Ectodermal cell (in vitro differentiated cells): ENCODE measurements around the gene SLC9A3.

Experiments
- H3K27ac ChIP-seq: 2 replicates; pipeline ENCODE4 v1.7.0; 2013; ENCODE audit warnings: mild to moderate bottlenecking, low read depth, low read length; ENCODE audit not compliant: insufficient read depth, poor library complexity, severe bottlenecking
- H3K27me3 ChIP-seq: 2 replicates; pipeline ENCODE4 v1.7.0; 2013; ENCODE audit warnings: mild to moderate bottlenecking, low read length; ENCODE audit not compliant: insufficient read depth, control insufficient read depth, poor library complexity, severe bottlenecking
- H3K36me3 ChIP-seq: one replicate; pipeline ENCODE4 v1.7.0; 2013; ENCODE audit warnings: low read length; ENCODE audit not compliant: control insufficient read depth, insufficient read depth
- H3K4me1 ChIP-seq: one replicate; pipeline ENCODE4 v1.7.0; 2013; ENCODE audit warnings: low read length; ENCODE audit not compliant: control insufficient read depth, insufficient read depth
- H3K4me3 ChIP-seq: 2 replicates; pipeline ENCODE4 v1.7.0; 2013; ENCODE audit warnings: low read depth, low read length, control low read depth; ENCODE audit not compliant: insufficient read depth
- H3K9me3 ChIP-seq: 2 replicates; pipeline ENCODE4 v1.7.0; 2013; ENCODE audit warnings: mild to moderate bottlenecking, low read length, moderate library complexity; ENCODE audit not compliant: control insufficient read depth
- WGBS, 2 experiments: methylation state at CpG; one replicate each; pipeline ENCODE4 v1.1.7; 2013; ENCODE audit warnings: missing lambda C conversion rate in 2 of 2; 5-methylcytosine and 5-hydroxymethylcytosine counted together

Gene SLC9A3

GRCh38 chr5:524973-525761, 918 bp upstream of the SLC9A3 start:
- 54 to 57% methylated on average over 24 of the region's 24 CpGs for WGBS, 2 experiments
- Histone ChIP-seq H3K27ac (no peak overlapping the region), H3K4me1 (peaks cover 24% of the 10 kb centered on the region), H3K27me3 (peaks cover 90% of the 10 kb centered on the region), H3K9me3 (no peaks in the 10 kb centered on the region), H3K36me3 (no peaks in the 10 kb centered on the region), H3K4me3 (no peak overlapping the region)

- H3K27ac ChIP-seq = no peak overlapping the region
- H3K36me3 ChIP-seq = no peaks in the 10 kb centered on the region
- peaks cover 24% of the 10 kb centered on the region for H3K4me1 ChIP-seq
- H3K4me3 ChIP-seq = peak overlapping the region; percentile 22
- peaks cover 80% of the 10 kb centered on the region for H3K27me3 ChIP-seq
- no peaks in the 10 kb centered on the region for H3K9me3 ChIP-seq
- 2% methylated on average over 69 of the region's 69 CpGs for WGBS, 2 experiments
Observed at GRCh38 chr5:523441-524222, 617 bp downstream of the SLC9A3 start.

GRCh38 chr5:522899-523440, 1.3 kb downstream of the SLC9A3 start:
- no peaks in the 10 kb centered on the region for H3K36me3 ChIP-seq
- WGBS, 2 experiments = 20 to 21% methylated on average over 21 of the region's 21 CpGs
- H3K9me3 ChIP-seq = no peaks in the 10 kb centered on the region
- peak overlapping the region; percentile 22 for H3K4me3 ChIP-seq
- peaks cover 24% of the 10 kb centered on the region for H3K4me1 ChIP-seq
- peaks cover 74% of the 10 kb centered on the region for H3K27me3 ChIP-seq
- H3K27ac ChIP-seq = no peak overlapping the region

GRCh38 chr5:522116-522515, 2.1 kb downstream of the SLC9A3 start:
- Histone ChIP-seq H3K27me3 (peaks cover 70% of the 10 kb centered on the region), H3K9me3 (no peaks in the 10 kb centered on the region), H3K4me1 (peaks cover 24% of the 10 kb centered on the region), H3K4me3 (no peak overlapping the region), H3K36me3 (no peaks in the 10 kb centered on the region), H3K27ac (no peak overlapping the region)
- 59 to 61% methylated on average over 16 of the region's 16 CpGs for WGBS, 2 experiments

GRCh38 chr5:521680-522079, 2.6 kb downstream of the SLC9A3 start:
- H3K4me1 ChIP-seq = peaks cover 24% of the 10 kb centered on the region
- H3K9me3 ChIP-seq = no peaks in the 10 kb centered on the region
- H3K36me3 ChIP-seq = no peaks in the 10 kb centered on the region
- H3K27me3 ChIP-seq = peaks cover 68% of the 10 kb centered on the region
- no peak overlapping the region for H3K4me3 ChIP-seq
- H3K27ac ChIP-seq = no peak overlapping the region
- 69 to 70% methylated on average over 9 of the region's 9 CpGs for WGBS, 2 experiments

GRCh38 chr5:520850-521226, 3.4 kb downstream of the SLC9A3 start:
- H3K27me3 ChIP-seq = peaks cover 62% of the 10 kb centered on the region
- no peak overlapping the region for H3K27ac ChIP-seq
- no peaks in the 10 kb centered on the region for H3K36me3 ChIP-seq
- no peak overlapping the region for H3K4me3 ChIP-seq
- WGBS, 2 experiments = 86 to 87% methylated on average over 9 of the region's 9 CpGs
- H3K9me3 ChIP-seq = no peaks in the 10 kb centered on the region
- peaks cover 24% of the 10 kb centered on the region for H3K4me1 ChIP-seq

- Histone ChIP-seq H3K27me3 (peaks cover 57% of the 10 kb centered on the region), H3K9me3 (no peaks in the 10 kb centered on the region), H3K4me1 (peaks cover 24% of the 10 kb centered on the region), H3K27ac (no peak overlapping the region), H3K36me3 (no peaks in the 10 kb centered on the region), H3K4me3 (no peak overlapping the region)
- 91 to 92% methylated on average over 20 of the region's 20 CpGs for WGBS, 2 experiments
Observed at GRCh38 chr5:520196-520849, 3.9 kb downstream of the SLC9A3 start.

GRCh38 chr5:518721-519120, 5.5 kb downstream of the SLC9A3 start:
- H3K36me3 ChIP-seq = no peaks in the 10 kb centered on the region
- H3K27me3 ChIP-seq = peaks cover 41% of the 10 kb centered on the region
- H3K9me3 ChIP-seq = no peaks in the 10 kb centered on the region
- peaks cover 25% of the 10 kb centered on the region for H3K4me1 ChIP-seq
- no peak overlapping the region for H3K4me3 ChIP-seq
- H3K27ac ChIP-seq = no peak overlapping the region
- 86% methylated on average over 10 of the region's 10 CpGs for WGBS, 2 experiments

- Histone ChIP-seq H3K27me3 (peaks cover 30% of the 10 kb centered on the region), H3K4me1 (peaks cover 20% of the 10 kb centered on the region), H3K4me3 (no peak overlapping the region), H3K36me3 (no peaks in the 10 kb centered on the region), H3K9me3 (no peaks in the 10 kb centered on the region), H3K27ac (no peak overlapping the region)
- WGBS, 2 experiments = 80 to 84% methylated on average over 5 of the region's 5 CpGs
Observed at GRCh38 chr5:517535-518100, 6.6 kb downstream of the SLC9A3 start.
